NB4 (cell line): Measurements from ENCODE around the gene SH3PXD2A.

ENCODE experiments used
- POLR2A ChIP-seq: IDR thresholded peaks from 2 replicates; pipeline ENCODE4 v1.6.1; 2011; ENCODE audit warnings: mild to moderate bottlenecking; ENCODE audit not compliant: insufficient read length; ENCODE audit errors: extremely low read depth
- TF ChIP-seq, protein P1 (sequence below): IDR thresholded peaks from one replicate; pipeline ENCODE4 v1.5.1; 2012; ENCODE audit warnings: low read depth, low read length
- TF ChIP-seq, protein P2 (sequence below): IDR thresholded peaks from 2 replicates; pipeline ENCODE4 v1.6.1; 2011; ENCODE audit warnings: low read depth, low read length

DNA sequence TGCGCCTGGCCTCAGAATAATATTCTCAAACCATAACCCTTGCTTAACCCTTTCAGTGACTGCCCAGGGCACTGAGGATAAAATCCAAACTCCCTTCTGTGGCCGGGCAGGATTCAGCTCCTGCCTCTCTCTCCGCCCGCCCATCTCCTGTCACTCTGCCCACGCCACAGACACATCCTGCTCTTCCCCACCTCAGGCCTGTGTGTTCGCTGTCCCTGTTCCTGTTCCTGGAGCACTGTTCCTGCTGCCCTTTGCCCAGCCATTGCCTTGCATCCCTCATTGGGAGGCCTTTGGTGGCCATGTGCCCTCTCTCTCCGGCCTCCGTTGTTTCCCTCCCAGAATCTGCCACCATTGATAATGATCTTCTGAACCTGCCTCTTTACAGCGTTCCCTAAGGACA is 108.8 kb downstream of the SH3PXD2A start:
- TF ChIP-seq POLR2A = no peak
- TF ChIP-seq, protein P1, sequence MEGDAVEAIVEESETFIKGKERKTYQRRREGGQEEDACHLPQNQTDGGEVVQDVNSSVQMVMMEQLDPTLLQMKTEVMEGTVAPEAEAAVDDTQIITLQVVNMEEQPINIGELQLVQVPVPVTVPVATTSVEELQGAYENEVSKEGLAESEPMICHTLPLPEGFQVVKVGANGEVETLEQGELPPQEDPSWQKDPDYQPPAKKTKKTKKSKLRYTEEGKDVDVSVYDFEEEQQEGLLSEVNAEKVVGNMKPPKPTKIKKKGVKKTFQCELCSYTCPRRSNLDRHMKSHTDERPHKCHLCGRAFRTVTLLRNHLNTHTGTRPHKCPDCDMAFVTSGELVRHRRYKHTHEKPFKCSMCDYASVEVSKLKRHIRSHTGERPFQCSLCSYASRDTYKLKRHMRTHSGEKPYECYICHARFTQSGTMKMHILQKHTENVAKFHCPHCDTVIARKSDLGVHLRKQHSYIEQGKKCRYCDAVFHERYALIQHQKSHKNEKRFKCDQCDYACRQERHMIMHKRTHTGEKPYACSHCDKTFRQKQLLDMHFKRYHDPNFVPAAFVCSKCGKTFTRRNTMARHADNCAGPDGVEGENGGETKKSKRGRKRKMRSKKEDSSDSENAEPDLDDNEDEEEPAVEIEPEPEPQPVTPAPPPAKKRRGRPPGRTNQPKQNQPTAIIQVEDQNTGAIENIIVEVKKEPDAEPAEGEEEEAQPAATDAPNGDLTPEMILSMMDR = no peak
- TF ChIP-seq, protein P2, sequence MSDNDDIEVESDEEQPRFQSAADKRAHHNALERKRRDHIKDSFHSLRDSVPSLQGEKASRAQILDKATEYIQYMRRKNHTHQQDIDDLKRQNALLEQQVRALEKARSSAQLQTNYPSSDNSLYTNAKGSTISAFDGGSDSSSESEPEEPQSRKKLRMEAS = no peak
